T-helper 1 cell (primary cell): Measurements from ENCODE around the gene KRTAP13-4.

Experiments used
- DNase-seq, 5 donors: peaks; one replicate each; pipeline ENCODE4 v3.0.0-alpha.2; 2012 to 2020
- total RNA-seq, 4 donors: gene quantifications; one replicate each; lab custom pipeline; 2026; lab: John Stamatoyannopoulos, UW

Gene KRTAP13-4
- 0 reads per million in 4 donors for total RNA-seq

- no peak for DNase-seq
These were observed at the start of gene KRTAP13-4 for GRCh38 chr21:30430170-30430655. Gene KRTAP13-4 (plus strand): TSS chr21:30430220. CDS start chr21:30430276, 56 bp downstream.

GRCh38 chr21:30382201-30382600 is 47.8 kb upstream of the KRTAP13-4 start:
- DNase-seq, result no peak

GRCh38 chr21:30391492-30392025 is 38.5 kb upstream of the KRTAP13-4 start:
- no peak for DNase-seq

- no peak for DNase-seq
These were observed 34.3 kb upstream of the KRTAP13-4 start, which contains the start of gene KRTAP13-1 for GRCh38 chr21:30395731-30396130. Gene KRTAP13-1 (plus strand): TSS chr21:30396031. CDS start chr21:30396087, 56 bp downstream.

- DNase-seq, result peak in 1 of 5 donors; percentile 25
These were observed 21.1 kb upstream of the KRTAP13-4 start for GRCh38 chr21:30408782-30409494.

- no peak for DNase-seq
These were observed 14.0 kb upstream of the KRTAP13-4 start for GRCh38 chr21:30415993-30416392.

GRCh38 chr21:30425826-30426225 is 4.2 kb upstream of the KRTAP13-4 start, which contains the start of gene KRTAP13-3:
Gene KRTAP13-3 (minus strand): TSS chr21:30425926. CDS start chr21:30425912, 14 bp downstream.
- DNase-seq, result no peak

- no peak for DNase-seq
These were observed 3.3 kb upstream of the KRTAP13-4 start for GRCh38 chr21:30426731-30427130.

GRCh38 chr21:30434033-30434631 is 4.1 kb downstream of the KRTAP13-4 start:
- peak in 1 of 5 donors; percentile 13 for DNase-seq

- no peak for DNase-seq
These were observed 7.1 kb downstream of the KRTAP13-4 start for GRCh38 chr21:30437010-30437565.

GRCh38 chr21:30439975-30440374 is 10.0 kb downstream of the KRTAP13-4 start, which contains the start of gene KRTAP15-1:
Gene KRTAP15-1 (plus strand): TSS chr21:30440275. CDS start chr21:30440328, 53 bp downstream.
- no peak for DNase-seq

GRCh38 chr21:30443226-30443625 is 13.2 kb downstream of the KRTAP13-4 start:
- DNase-seq, result no peak

- DNase-seq, result no peak
These were observed 14.2 kb downstream of the KRTAP13-4 start for GRCh38 chr21:30444204-30444603.

GRCh38 chr21:30447056-30447455 is 17.0 kb downstream of the KRTAP13-4 start:
- DNase-seq, result no peak

GRCh38 chr21:30448514-30448913 is 18.5 kb downstream of the KRTAP13-4 start:
- no peak for DNase-seq

- DNase-seq, result peak in 1 of 5 donors; percentile 1
These were observed 33.7 kb downstream of the KRTAP13-4 start for GRCh38 chr21:30463713-30464112.

GRCh38 chr21:30468900-30469714 is 39.1 kb downstream of the KRTAP13-4 start:
- DNase-seq, result no peak

GRCh38 chr21:30478004-30478403 is 48.0 kb downstream of the KRTAP13-4 start:
- DNase-seq, result no peak

- DNase-seq, result no peak
These were observed 49.2 kb downstream of the KRTAP13-4 start for GRCh38 chr21:30479259-30479658.

GRCh38 chr21:30480145-30480544 is 50.1 kb downstream of the KRTAP13-4 start, which contains the start of gene KRTAP19-1:
Gene KRTAP19-1 (minus strand): TSS chr21:30480367. CDS start chr21:30480317, 50 bp downstream.
- no peak for DNase-seq
